PC-9 (cell line): Measurements from ENCODE around the gene SPRYD3.

Experiments
- EZH2 ChIP-seq: fragments of 200-600 bp; sonication (generic); IDR thresholded peaks from 2 replicates; pipeline ENCODE4 v1.8.0; 2017; ENCODE audit warnings: antibody characterized with exemption, low read depth
- TF ChIP-seq, protein P1 (sequence below): fragments of 200-600 bp; sonication (generic); conservative IDR thresholded peaks from 2 replicates; pipeline ENCODE4 v1.6.1; 2017; ENCODE audit warnings: mixed run types, antibody characterized with exemption, mild to moderate bottlenecking, moderate library complexity

DNA sequence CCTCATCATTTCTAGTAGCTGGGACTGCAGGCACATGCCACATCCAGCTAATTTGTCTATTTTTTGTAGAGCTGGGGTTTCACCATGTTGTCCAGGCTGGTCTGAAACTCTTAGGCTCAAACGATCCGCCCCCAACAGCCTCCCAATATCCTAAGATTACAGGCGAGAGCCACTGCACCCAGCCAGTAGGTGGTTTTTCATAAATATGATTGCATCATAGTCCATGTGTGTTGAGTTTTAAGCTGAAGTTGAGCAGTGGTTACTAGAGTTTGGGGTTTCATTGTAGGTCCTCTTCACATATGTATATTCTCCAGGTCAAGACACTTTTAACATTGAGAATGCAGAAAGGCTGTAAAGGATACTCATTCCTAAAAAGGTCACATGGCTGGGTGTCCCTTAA lies 42.4 kb downstream of the SPRYD3 start:
- TF ChIP-seq, protein P1, sequence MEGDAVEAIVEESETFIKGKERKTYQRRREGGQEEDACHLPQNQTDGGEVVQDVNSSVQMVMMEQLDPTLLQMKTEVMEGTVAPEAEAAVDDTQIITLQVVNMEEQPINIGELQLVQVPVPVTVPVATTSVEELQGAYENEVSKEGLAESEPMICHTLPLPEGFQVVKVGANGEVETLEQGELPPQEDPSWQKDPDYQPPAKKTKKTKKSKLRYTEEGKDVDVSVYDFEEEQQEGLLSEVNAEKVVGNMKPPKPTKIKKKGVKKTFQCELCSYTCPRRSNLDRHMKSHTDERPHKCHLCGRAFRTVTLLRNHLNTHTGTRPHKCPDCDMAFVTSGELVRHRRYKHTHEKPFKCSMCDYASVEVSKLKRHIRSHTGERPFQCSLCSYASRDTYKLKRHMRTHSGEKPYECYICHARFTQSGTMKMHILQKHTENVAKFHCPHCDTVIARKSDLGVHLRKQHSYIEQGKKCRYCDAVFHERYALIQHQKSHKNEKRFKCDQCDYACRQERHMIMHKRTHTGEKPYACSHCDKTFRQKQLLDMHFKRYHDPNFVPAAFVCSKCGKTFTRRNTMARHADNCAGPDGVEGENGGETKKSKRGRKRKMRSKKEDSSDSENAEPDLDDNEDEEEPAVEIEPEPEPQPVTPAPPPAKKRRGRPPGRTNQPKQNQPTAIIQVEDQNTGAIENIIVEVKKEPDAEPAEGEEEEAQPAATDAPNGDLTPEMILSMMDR: no peak
- TF ChIP-seq EZH2: no peak
